SK-N-SH treated with all-trans-retinoic acid at 6 μM for 48 hours (cell line): Measurements from ENCODE around the gene BST1.

Experiments
- ATAC-seq: fragments of 200-7000 bp; cut with Tn5 transposase; 3 replicates; pipeline ENCODE4 v1.9.1; 2020; ENCODE audit warnings: mild to moderate bottlenecking, moderate library complexity
- ARNTL ChIP-seq: fragments of 450-650 bp; formaldehyde crosslinking; IDR thresholded peaks from 2 replicates; pipeline ENCODE4 v1.5.0; 2020; ENCODE audit warnings: low read depth, mild to moderate bottlenecking, moderate library complexity, borderline replicate concordance
- BACH2 ChIP-seq: fragments of 250-450 bp; sonication (Bioruptor Pico); IDR thresholded peaks from 2 replicates; pipeline ENCODE4 v1.9.0; 2021; ENCODE audit warnings: mild to moderate bottlenecking, borderline replicate concordance
- CSDC2 ChIP-seq: fragments of 250-450 bp; sonication (Bioruptor Pico); IDR thresholded peaks from 2 replicates; pipeline ENCODE4 v1.5.0; 2020; ENCODE audit warnings: mild to moderate bottlenecking, moderate library complexity
- ESRRG ChIP-seq: fragments of 250-450 bp; sonication (Bioruptor Pico); IDR thresholded peaks from 2 replicates; pipeline ENCODE4 v1.6.1; 2021; ENCODE audit warnings: mild to moderate bottlenecking
- GLIS3 ChIP-seq: fragments of 250-450 bp; sonication (Bioruptor Pico); IDR thresholded peaks from 2 replicates; pipeline ENCODE4 v1.5.0; 2020; ENCODE audit warnings: mild to moderate bottlenecking, moderate library complexity
- ISL1 ChIP-seq: fragments of 250-450 bp; sonication (Bioruptor Pico); IDR thresholded peaks from 2 replicates; pipeline ENCODE4 v2.1.2; 2022; ENCODE audit warnings: mild to moderate bottlenecking, moderate library complexity
- PPARA ChIP-seq: fragments of 250-450 bp; sonication (Bioruptor Pico); IDR thresholded peaks from 2 replicates; pipeline ENCODE4 v1.5.0; 2020; ENCODE audit warnings: mild to moderate bottlenecking, borderline replicate concordance
- RARB ChIP-seq: fragments of 250-450 bp; sonication (Bioruptor Pico); IDR thresholded peaks from 2 replicates; pipeline ENCODE4 v1.8.0; 2021; ENCODE audit warnings: mild to moderate bottlenecking, moderate library complexity
- SNAI2 ChIP-seq: fragments of 250-450 bp; sonication (Bioruptor Pico); IDR thresholded peaks from 2 replicates; pipeline ENCODE4 v1.5.0; 2020; ENCODE audit warnings: mild to moderate bottlenecking, moderate library complexity
- TOX ChIP-seq: fragments of 250-450 bp; sonication (Bioruptor Pico); IDR thresholded peaks from 2 replicates; pipeline ENCODE4 v1.8.0; 2021; ENCODE audit warnings: mild to moderate bottlenecking, moderate library complexity, borderline replicate concordance
- TSHZ2 ChIP-seq: fragments of 250-450 bp; sonication (Bioruptor Pico); IDR thresholded peaks from 2 replicates; pipeline ENCODE4 v1.5.0; 2020; ENCODE audit warnings: mild to moderate bottlenecking, moderate library complexity
- ZC3H10 ChIP-seq: fragments of 250-450 bp; sonication (Bioruptor Pico); IDR thresholded peaks from 2 replicates; pipeline ENCODE4 v1.5.1; 2021; ENCODE audit warnings: mild to moderate bottlenecking, moderate library complexity
- ZFP3 ChIP-seq: fragments of 250-450 bp; sonication (Bioruptor Pico); IDR thresholded peaks from 2 replicates; pipeline ENCODE4 v1.5.0; 2020; ENCODE audit warnings: mild to moderate bottlenecking, moderate library complexity
- ZFP30 ChIP-seq: fragments of 450-650 bp; formaldehyde crosslinking; IDR thresholded peaks from 2 replicates; pipeline ENCODE4 v1.5.0; 2022; ENCODE audit warnings: mild to moderate bottlenecking, moderate library complexity
- ZNF565 ChIP-seq: fragments of 450-650 bp; formaldehyde crosslinking; conservative IDR thresholded peaks from 2 replicates; pipeline ENCODE4 v1.5.0; 2020; ENCODE audit warnings: low read depth, mild to moderate bottlenecking, moderate library complexity
- ZNF70 ChIP-seq: fragments of 450-650 bp; formaldehyde crosslinking; IDR thresholded peaks from 2 replicates; pipeline ENCODE4 v1.5.0; 2020; ENCODE audit warnings: mild to moderate bottlenecking, moderate library complexity
- ZNF8 ChIP-seq: fragments of 450-650 bp; formaldehyde crosslinking; IDR thresholded peaks from 2 replicates; pipeline ENCODE4 v1.5.0; 2020; ENCODE audit warnings: mild to moderate bottlenecking, moderate library complexity
- TF ChIP-seq, protein P1 (sequence below): fragments of 250-450 bp; sonication (Bioruptor Pico); IDR thresholded peaks from 2 replicates; pipeline ENCODE4 v1.5.1; 2020; ENCODE audit warnings: low read depth, mild to moderate bottlenecking, moderate library complexity
- TF ChIP-seq, protein P2 (sequence below): fragments of 250-450 bp; sonication (Bioruptor Pico); IDR thresholded peaks from 2 replicates; pipeline ENCODE4 v1.5.1; 2021; ENCODE audit warnings: mild to moderate bottlenecking, moderate library complexity
- TF ChIP-seq, protein P3 (sequence below): fragments of 250-450 bp; sonication (Bioruptor Pico); IDR thresholded peaks from 2 replicates; pipeline ENCODE4 v1.8.0; 2020; ENCODE audit warnings: mild to moderate bottlenecking, moderate library complexity, borderline replicate concordance

BST1 gene

DNA sequence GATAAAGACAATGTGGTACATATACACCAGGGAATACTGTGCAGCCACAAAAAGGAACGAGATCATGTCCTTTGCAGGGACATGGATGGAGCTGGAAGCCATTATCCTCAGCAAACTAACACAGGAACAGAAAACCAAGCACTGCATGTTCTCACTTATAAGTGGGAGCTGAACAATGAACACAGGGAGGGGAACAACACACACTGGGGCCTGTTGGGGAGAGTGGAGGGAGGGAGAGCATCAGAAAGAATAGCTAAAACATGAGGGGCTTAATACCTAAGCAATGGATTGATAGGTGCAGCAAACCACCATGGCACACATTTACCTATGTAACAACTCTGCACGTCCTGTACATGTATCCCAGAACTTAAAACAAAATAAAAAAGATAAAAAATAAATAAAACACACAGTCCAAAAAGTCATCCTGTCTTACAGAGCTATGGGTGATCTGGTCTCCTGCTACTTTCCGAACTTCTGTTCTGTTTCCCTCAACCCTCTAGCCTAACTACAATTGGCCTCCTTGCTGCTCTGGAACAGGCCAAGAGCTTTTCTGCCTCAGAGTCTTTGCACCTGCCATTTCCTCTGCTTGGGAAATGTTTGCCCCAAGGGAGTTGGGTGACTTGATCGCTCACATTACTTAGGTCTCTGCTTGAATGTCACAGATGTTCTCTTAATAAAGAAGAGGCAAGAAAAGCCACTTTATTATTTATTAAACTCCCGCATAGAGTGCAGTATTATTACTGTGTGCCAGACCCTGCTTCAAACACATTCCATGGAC, 74.2 kb downstream of the BST1 start:
- no peak for ATAC-seq
- TF ChIP-seq ZC3H10, result no peak
- no peak for TF ChIP-seq CSDC2 (CRISPR knock-in tag)
- TF ChIP-seq ZNF70, result no peak
- no peak for TF ChIP-seq TOX (CRISPR knock-in tag)
- no peak for TF ChIP-seq ZNF8 (CRISPR knock-in tag)
- no peak for TF ChIP-seq SNAI2
- TF ChIP-seq PPARA (CRISPR knock-in tag), result no peak
- TF ChIP-seq TSHZ2 (CRISPR knock-in tag), result no peak
- TF ChIP-seq ESRRG (CRISPR knock-in tag), result no peak
- TF ChIP-seq, protein P1, sequence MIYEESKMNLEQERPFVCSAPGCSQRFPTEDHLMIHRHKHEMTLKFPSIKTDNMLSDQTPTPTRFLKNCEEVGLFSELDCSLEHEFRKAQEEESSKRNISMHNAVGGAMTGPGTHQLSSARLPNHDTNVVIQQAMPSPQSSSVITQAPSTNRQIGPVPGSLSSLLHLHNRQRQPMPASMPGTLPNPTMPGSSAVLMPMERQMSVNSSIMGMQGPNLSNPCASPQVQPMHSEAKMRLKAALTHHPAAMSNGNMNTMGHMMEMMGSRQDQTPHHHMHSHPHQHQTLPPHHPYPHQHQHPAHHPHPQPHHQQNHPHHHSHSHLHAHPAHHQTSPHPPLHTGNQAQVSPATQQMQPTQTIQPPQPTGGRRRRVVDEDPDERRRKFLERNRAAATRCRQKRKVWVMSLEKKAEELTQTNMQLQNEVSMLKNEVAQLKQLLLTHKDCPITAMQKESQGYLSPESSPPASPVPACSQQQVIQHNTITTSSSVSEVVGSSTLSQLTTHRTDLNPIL (CRISPR knock-in tag), result no peak
- no peak for TF ChIP-seq ARNTL (CRISPR knock-in tag)
- TF ChIP-seq RARB (CRISPR knock-in tag), result no peak
- TF ChIP-seq GLIS3 (CRISPR knock-in tag), result no peak

DNA sequence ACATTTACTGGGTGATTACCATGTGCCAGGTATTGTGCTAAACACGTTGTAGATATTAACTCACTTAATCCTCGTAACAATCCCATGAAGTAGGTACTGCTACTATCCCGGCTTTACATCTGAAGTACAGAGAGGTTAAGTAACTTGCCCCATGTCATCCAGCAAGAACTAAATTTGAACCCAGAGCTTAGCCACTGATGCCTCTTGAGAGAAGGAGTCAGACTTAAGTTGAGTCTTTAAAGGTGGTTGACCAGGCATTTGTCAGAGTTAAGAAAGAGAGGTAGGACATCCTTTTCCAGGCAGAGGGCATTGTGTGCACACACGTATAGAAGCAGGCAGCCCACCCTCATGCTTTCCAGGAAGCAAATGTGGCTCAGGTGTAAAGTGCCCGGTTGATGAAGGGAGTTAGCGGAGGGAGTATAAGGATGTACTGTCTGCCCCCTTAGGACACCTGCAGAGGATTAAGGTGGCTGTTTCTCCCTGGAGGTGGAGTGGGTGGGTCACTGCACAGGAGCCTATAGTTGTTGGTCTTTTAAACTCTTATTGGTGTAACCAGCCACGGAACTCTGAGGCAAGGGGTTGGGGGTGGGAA, 74.9 kb downstream of the BST1 start:
- no peak for ATAC-seq
- TF ChIP-seq GLIS3 (CRISPR knock-in tag) (no peak), ZNF8 (CRISPR knock-in tag) (no peak), ZFP3 (CRISPR knock-in tag) (no peak), ZNF565 (CRISPR knock-in tag) (no peak), ZC3H10 (no peak), ISL1 (no peak), BACH2 (CRISPR knock-in tag) (no peak), TOX (CRISPR knock-in tag) (no peak), RARB (CRISPR knock-in tag) (no peak), TSHZ2 (CRISPR knock-in tag) (no peak), SNAI2 (no peak), ZFP30 (no peak)
- TF ChIP-seq, protein P2, sequence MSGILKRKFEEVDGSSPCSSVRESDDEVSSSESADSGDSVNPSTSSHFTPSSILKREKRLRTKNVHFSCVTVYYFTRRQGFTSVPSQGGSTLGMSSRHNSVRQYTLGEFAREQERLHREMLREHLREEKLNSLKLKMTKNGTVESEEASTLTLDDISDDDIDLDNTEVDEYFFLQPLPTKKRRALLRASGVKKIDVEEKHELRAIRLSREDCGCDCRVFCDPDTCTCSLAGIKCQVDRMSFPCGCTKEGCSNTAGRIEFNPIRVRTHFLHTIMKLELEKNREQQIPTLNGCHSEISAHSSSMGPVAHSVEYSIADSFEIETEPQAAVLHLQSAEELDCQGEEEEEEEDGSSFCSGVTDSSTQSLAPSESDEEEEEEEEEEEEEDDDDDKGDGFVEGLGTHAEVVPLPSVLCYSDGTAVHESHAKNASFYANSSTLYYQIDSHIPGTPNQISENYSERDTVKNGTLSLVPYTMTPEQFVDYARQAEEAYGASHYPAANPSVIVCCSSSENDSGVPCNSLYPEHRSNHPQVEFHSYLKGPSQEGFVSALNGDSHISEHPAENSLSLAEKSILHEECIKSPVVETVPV (CRISPR knock-in tag), result no peak
- TF ChIP-seq, protein P1 (CRISPR knock-in tag), result no peak
- TF ChIP-seq, protein P3, sequence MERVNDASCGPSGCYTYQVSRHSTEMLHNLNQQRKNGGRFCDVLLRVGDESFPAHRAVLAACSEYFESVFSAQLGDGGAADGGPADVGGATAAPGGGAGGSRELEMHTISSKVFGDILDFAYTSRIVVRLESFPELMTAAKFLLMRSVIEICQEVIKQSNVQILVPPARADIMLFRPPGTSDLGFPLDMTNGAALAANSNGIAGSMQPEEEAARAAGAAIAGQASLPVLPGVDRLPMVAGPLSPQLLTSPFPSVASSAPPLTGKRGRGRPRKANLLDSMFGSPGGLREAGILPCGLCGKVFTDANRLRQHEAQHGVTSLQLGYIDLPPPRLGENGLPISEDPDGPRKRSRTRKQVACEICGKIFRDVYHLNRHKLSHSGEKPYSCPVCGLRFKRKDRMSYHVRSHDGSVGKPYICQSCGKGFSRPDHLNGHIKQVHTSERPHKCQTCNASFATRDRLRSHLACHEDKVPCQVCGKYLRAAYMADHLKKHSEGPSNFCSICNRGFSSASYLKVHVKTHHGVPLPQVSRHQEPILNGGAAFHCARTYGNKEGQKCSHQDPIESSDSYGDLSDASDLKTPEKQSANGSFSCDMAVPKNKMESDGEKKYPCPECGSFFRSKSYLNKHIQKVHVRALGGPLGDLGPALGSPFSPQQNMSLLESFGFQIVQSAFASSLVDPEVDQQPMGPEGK (CRISPR knock-in tag), result no peak
